ENCODE measurements around the gene TPT1. TPM values are rescaled to one million over a fixed set of nuclear protein-coding genes. Genes with fewer than 3 reads are reported as not detected.

The TPT1 gene
- total RNA-seq, 1 experiment from 2014 or later: 3,611 TPM

GRCh38 chr13:45339867-45340266 is 1.1 kb downstream of the TPT1 start:
- H3K4me1 ChIP-seq: peaks cover 52% of the 10 kb centered on the region
- Mint-ChIP-seq H3K36me3 (ENCODE audit: insufficient read depth, unreplicated experiment) (peaks cover 84% of the 10 kb centered on the region), H3K9me3 (ENCODE audit: unreplicated experiment) (no peaks in the 10 kb centered on the region), H3K4me3 (ENCODE audit: unreplicated experiment) (peak overlapping the region; percentile 94), H3K27me3 (ENCODE audit: insufficient read depth, unreplicated experiment) (no peaks in the 10 kb centered on the region), H3K27ac (ENCODE audit: unreplicated experiment) (peak overlapping the region; percentile 98), H3K4me1 (ENCODE audit: low read depth, unreplicated experiment) (peaks cover 33% of the 10 kb centered on the region)
- CTCF ChIA-PET: interaction anchor here (0.6 to 0.9 kb wide), 3 partner anchors 8 to 54 kb away, joined by 3 to 6 read pairs (median 4); no protein-coding TSS in a partner anchor
- DNase-seq: no peak
- BruUV-seq (replicated peaks): no TSS peak
- POLR2A ChIA-PET: interaction anchor here (0.6 to 2.6 kb wide), 3 partner anchors 9 to 54 kb away, joined by 3 to 26 read pairs (median 12); no protein-coding TSS in a partner anchor
- no peak for TF ChIP-seq CTCF (IDR thresholded peaks at IDR 0.05; ENCODE audit: insufficient read depth in 1 of 2, low read depth in 1 of 2, low read length in 1 of 2, severe bottlenecking in 1 of 2, unreplicated experiment in 1 of 2)
- peak overlapping the region; percentile 79 for H3K4me3 ChIP-seq (ENCODE audit: low read depth, low read length)
- no peaks in the 10 kb centered on the region for H3K9me3 ChIP-seq
- H3K27me3 ChIP-seq (replicated peaks; ENCODE audit: control insufficient read depth, insufficient read depth, low read length): no peaks in the 10 kb centered on the region
- peaks cover 18% of the 10 kb centered on the region for H3K36me3 ChIP-seq (ENCODE audit: control insufficient read depth, insufficient read depth, low read length)
- intact Hi-C loops (cut with micrococcal nuclease; ENCODE audit: unreplicated experiment): loop anchor here (1.0 to 2.0 kb wide), 2 partner anchors 54 to 79 kb away; partner anchors contain the start of gene SLC25A30

- Histone ChIP-seq H3K36me3 (ENCODE audit: control insufficient read depth, insufficient read depth, low read length) (peaks cover 16% of the 10 kb centered on the region), H3K27me3 (replicated peaks; ENCODE audit: control insufficient read depth, insufficient read depth, low read length) (no peaks in the 10 kb centered on the region), H3K4me1 (peaks cover 52% of the 10 kb centered on the region)
Measured at GRCh38 chr13:45339399-45339798, 1.6 kb downstream of the TPT1 start.

GRCh38 chr13:45337803-45338202 is 3.2 kb downstream of the TPT1 start:
- no peak for DNase-seq
- CTCF ChIA-PET: no interaction called here
- Mint-ChIP-seq H3K4me1 (ENCODE audit: low read depth, unreplicated experiment) (peaks cover 48% of the 10 kb centered on the region), H3K9me3 (ENCODE audit: unreplicated experiment) (no peaks in the 10 kb centered on the region), H3K36me3 (ENCODE audit: insufficient read depth, unreplicated experiment) (peaks cover 97% of the 10 kb centered on the region), H3K27ac (ENCODE audit: unreplicated experiment) (no peak overlapping the region), H3K27me3 (ENCODE audit: insufficient read depth, unreplicated experiment) (no peaks in the 10 kb centered on the region), H3K4me3 (ENCODE audit: unreplicated experiment) (peak overlapping the region; percentile 94)
- BruUV-seq (replicated peaks): no TSS peak
- Histone ChIP-seq H3K9me3 (no peaks in the 10 kb centered on the region), H3K4me3 (ENCODE audit: low read depth, low read length) (no peak overlapping the region), H3K27me3 (replicated peaks; ENCODE audit: control insufficient read depth, insufficient read depth, low read length) (no peaks in the 10 kb centered on the region), H3K36me3 (ENCODE audit: control insufficient read depth, insufficient read depth, low read length) (peaks cover 16% of the 10 kb centered on the region), H3K4me1 (peaks cover 64% of the 10 kb centered on the region)
- intact Hi-C loops (cut with micrococcal nuclease; ENCODE audit: unreplicated experiment): no loop called here
- no peak for TF ChIP-seq CTCF (IDR thresholded peaks at IDR 0.05; ENCODE audit: insufficient read depth in 1 of 2, low read depth in 1 of 2, low read length in 1 of 2, severe bottlenecking in 1 of 2, unreplicated experiment in 1 of 2)
- POLR2A ChIA-PET: interaction anchor here (0.6 kb wide), 1 partner anchor 573 kb away, joined by 3 read pairs; no protein-coding TSS in a partner anchor

More at GRCh38 chr13:45339399-45339798, 1.6 kb downstream of the TPT1 start:
- BruUV-seq (replicated peaks): no TSS peak
- DNase-seq: no peak
- Histone ChIP-seq H3K4me3 (ENCODE audit: low read depth, low read length) (peak overlapping the region; percentile 79), H3K9me3 (no peaks in the 10 kb centered on the region)
- Mint-ChIP-seq H3K4me3 (ENCODE audit: unreplicated experiment) (peak overlapping the region; percentile 94), H3K9me3 (ENCODE audit: unreplicated experiment) (no peaks in the 10 kb centered on the region), H3K27ac (ENCODE audit: unreplicated experiment) (peak overlapping the region; percentile 98), H3K27me3 (ENCODE audit: insufficient read depth, unreplicated experiment) (no peaks in the 10 kb centered on the region), H3K4me1 (ENCODE audit: low read depth, unreplicated experiment) (peaks cover 38% of the 10 kb centered on the region), H3K36me3 (ENCODE audit: insufficient read depth, unreplicated experiment) (peaks cover 84% of the 10 kb centered on the region)
- intact Hi-C loops (cut with micrococcal nuclease; ENCODE audit: unreplicated experiment): no loop called here
- ChIA-PET CTCF (no interaction called here), POLR2A (no interaction called here)
- TF ChIP-seq CTCF (IDR thresholded peaks at IDR 0.05; ENCODE audit: insufficient read depth in 1 of 2, low read depth in 1 of 2, low read length in 1 of 2, severe bottlenecking in 1 of 2, unreplicated experiment in 1 of 2): no peak

Data from Caco-2 (cell line).